Measurements from ENCODE around the gene CD80. TPM values are rescaled to one million over a fixed set of nuclear protein-coding genes. Genes with fewer than 3 reads are reported as not detected.

CD80 gene
- total RNA-seq, 1 experiment from 2014 or later, result not detected

- no peak for DNase-seq
- no peaks in the 10 kb centered on the region for H4K20me1 ChIP-seq (ENCODE audit: insufficient read depth, low read depth, low read length)
- no peaks in the 10 kb centered on the region for H3K4me1 ChIP-seq (ENCODE audit: low read length)
- H2AFZ ChIP-seq (ENCODE audit: low read length), result no peak overlapping the region
- no peak overlapping the region for H3K4me2 ChIP-seq (ENCODE audit: low read depth, low read length, poor library complexity, severe bottlenecking)
- H3K9me3 ChIP-seq (ENCODE audit: low read length), result no peaks in the 10 kb centered on the region
- no peak overlapping the region for H3K4me3 ChIP-seq (ENCODE audit: low read length)
- H3K9ac ChIP-seq (ENCODE audit: low read length), result no peak overlapping the region
- H3K27me3 ChIP-seq (ENCODE audit: low read length), result no peaks in the 10 kb centered on the region
- H3K36me3 ChIP-seq (ENCODE audit: insufficient read depth, low read length), result 0 out of 2 replicates have a peak, but pooled peaks cover 2% of the 10 kb centered on the region
- H3K9me2 ChIP-seq (replicated peaks; ENCODE audit: insufficient read depth, low read length), result no peaks in the 10 kb centered on the region
- H3K79me2 ChIP-seq (ENCODE audit: low read length), result no peaks in the 10 kb centered on the region
- no peak overlapping the region for H3K27ac ChIP-seq (ENCODE audit: low read length)
Observed at GRCh38 chr3:119530456-119530855, 29.0 kb downstream of the CD80 start.

DNA sequence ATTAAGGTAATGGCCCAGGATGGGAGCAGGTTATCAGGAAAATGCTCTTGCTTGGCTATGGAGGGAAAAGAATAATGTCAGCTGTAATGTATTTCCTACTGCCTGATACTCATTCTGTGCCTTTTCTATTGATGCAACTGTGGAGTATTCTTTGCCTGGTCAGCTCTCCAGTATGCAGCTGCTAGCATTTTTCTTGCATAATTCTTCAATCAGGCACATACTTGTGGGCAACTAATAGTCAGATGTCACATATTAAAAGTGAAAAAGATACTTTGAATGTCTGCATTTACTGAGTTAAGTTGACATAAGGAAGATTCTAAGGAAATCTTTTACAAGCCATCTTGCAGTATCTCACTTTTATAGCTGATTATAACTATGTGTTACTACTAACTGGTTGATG, 29.5 kb downstream of the CD80 start:
- Histone ChIP-seq H3K79me2 (ENCODE audit: low read length) (no peaks in the 10 kb centered on the region), H3K36me3 (ENCODE audit: insufficient read depth, low read length) (0 out of 2 replicates have a peak, but pooled peaks cover 3% of the 10 kb centered on the region), H3K4me2 (ENCODE audit: low read depth, low read length, poor library complexity, severe bottlenecking) (no peak overlapping the region), H3K9me2 (replicated peaks; ENCODE audit: insufficient read depth, low read length) (no peaks in the 10 kb centered on the region), H3K9ac (ENCODE audit: low read length) (no peak overlapping the region), H3K27ac (ENCODE audit: low read length) (no peak overlapping the region), H3K9me3 (ENCODE audit: low read length) (no peaks in the 10 kb centered on the region), H3K27me3 (ENCODE audit: low read length) (no peaks in the 10 kb centered on the region), H3K4me3 (ENCODE audit: low read length) (no peak overlapping the region), H3K4me1 (ENCODE audit: low read length) (no peaks in the 10 kb centered on the region), H2AFZ (ENCODE audit: low read length) (no peak overlapping the region), H4K20me1 (ENCODE audit: insufficient read depth, low read depth, low read length) (no peaks in the 10 kb centered on the region)
- no peak for DNase-seq

DNA sequence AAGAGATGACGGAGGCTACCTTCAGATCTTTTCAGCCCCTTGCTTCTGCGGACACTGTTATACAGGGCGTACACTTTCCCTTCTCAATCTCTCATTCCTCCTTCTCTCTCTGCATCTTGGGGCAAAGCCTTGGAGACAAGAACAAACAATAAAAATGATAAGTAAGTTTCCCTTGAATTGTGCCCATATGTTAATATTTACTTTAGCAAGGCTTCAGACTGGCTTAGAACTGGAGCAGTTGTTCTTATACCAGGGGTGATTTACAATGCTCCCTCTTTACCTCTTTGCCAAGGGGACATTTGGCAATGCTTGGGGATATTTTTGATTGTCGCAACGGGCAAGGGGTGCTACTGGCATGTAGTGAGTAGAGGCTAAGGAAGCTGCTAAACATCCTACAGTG, 31.7 kb downstream of the CD80 start:
- H3K36me3 ChIP-seq (ENCODE audit: insufficient read depth, low read length), result peaks cover 18% of the 10 kb centered on the region; the same call in 1 of the 2 replicates
- no peak overlapping the region for H2AFZ ChIP-seq (ENCODE audit: low read length)
- no peaks in the 10 kb centered on the region for H3K4me1 ChIP-seq (ENCODE audit: low read length)
- H4K20me1 ChIP-seq (ENCODE audit: insufficient read depth, low read depth, low read length), result no peaks in the 10 kb centered on the region
- H3K4me3 ChIP-seq (ENCODE audit: low read length), result no peak overlapping the region
- no peaks in the 10 kb centered on the region for H3K79me2 ChIP-seq (ENCODE audit: low read length)
- no peak for DNase-seq
- no peaks in the 10 kb centered on the region for H3K9me3 ChIP-seq (ENCODE audit: low read length)
- H3K9ac ChIP-seq (ENCODE audit: low read length), result no peak overlapping the region
- H3K4me2 ChIP-seq (ENCODE audit: low read depth, low read length, poor library complexity, severe bottlenecking), result no peak overlapping the region
- H3K9me2 ChIP-seq (replicated peaks; ENCODE audit: insufficient read depth, low read length), result no peaks in the 10 kb centered on the region
- H3K27ac ChIP-seq (ENCODE audit: low read length), result no peak overlapping the region
- H3K27me3 ChIP-seq (ENCODE audit: low read length), result no peaks in the 10 kb centered on the region

DNA sequence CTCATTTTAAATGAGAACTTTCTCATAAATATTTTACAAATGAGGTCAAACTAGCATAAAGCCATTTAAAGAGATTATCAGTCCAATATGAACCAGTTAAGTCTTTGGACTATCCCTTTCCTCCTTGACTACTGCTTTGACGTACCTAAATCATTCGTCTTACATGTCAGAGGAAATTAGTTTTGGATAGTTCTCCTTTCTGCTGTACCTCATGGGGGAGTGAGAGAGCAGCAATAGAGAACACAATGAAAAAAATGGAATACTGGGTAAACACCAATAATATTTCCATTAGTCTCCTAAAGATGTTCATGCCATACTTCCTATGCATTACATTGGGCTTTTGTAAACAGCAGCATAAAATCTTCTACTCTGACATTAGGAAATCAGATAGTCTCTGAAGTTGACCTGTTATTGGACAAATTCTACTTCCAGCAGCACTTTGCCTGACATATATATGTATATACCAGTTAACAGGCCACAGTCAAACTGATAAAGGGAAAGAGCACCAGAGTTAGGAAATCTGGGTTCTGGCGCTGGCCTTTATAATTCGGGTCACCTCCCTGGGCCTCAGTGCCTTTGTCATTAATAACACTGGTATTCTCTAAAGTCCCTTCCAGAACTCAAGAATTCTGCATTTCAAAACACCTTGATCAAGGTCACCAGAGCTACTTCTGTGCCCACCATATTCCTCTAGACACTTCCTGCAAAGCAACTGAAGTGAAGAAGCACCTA, 34.3 kb downstream of the CD80 start:
- Histone ChIP-seq H3K36me3 (ENCODE audit: insufficient read depth, low read length) (peaks cover 34% of the 10 kb centered on the region), H2AFZ (ENCODE audit: low read length) (no peak overlapping the region), H3K4me1 (ENCODE audit: low read length) (no peaks in the 10 kb centered on the region), H3K4me3 (ENCODE audit: low read length) (no peak overlapping the region), H3K9ac (ENCODE audit: low read length) (no peak overlapping the region), H3K79me2 (ENCODE audit: low read length) (no peaks in the 10 kb centered on the region), H3K9me3 (ENCODE audit: low read length) (no peaks in the 10 kb centered on the region), H3K4me2 (ENCODE audit: low read depth, low read length, poor library complexity, severe bottlenecking) (no peak overlapping the region), H4K20me1 (ENCODE audit: insufficient read depth, low read depth, low read length) (no peaks in the 10 kb centered on the region), H3K9me2 (replicated peaks; ENCODE audit: insufficient read depth, low read length) (no peaks in the 10 kb centered on the region), H3K27me3 (ENCODE audit: low read length) (no peaks in the 10 kb centered on the region), H3K27ac (ENCODE audit: low read length) (no peak overlapping the region)
- no peak for DNase-seq

GRCh38 chr3:119518026-119518425, 41.4 kb downstream of the CD80 start:
- peak; percentile 30 for DNase-seq
- no peaks in the 10 kb centered on the region for H3K4me1 ChIP-seq (ENCODE audit: low read length)
- H3K79me2 ChIP-seq (ENCODE audit: low read length), result 0 out of 2 replicates have a peak, but pooled peaks cover 6% of the 10 kb centered on the region
- no peaks in the 10 kb centered on the region for H4K20me1 ChIP-seq (ENCODE audit: insufficient read depth, low read depth, low read length)
- H3K4me3 ChIP-seq (ENCODE audit: low read length), result no peak overlapping the region
- no peaks in the 10 kb centered on the region for H3K9me3 ChIP-seq (ENCODE audit: low read length)
- no peaks in the 10 kb centered on the region for H3K9me2 ChIP-seq (replicated peaks; ENCODE audit: insufficient read depth, low read length)
- no peaks in the 10 kb centered on the region for H3K27me3 ChIP-seq (ENCODE audit: low read length)
- no peak overlapping the region for H3K27ac ChIP-seq (ENCODE audit: low read length)
- H3K9ac ChIP-seq (ENCODE audit: low read length), result no peak overlapping the region
- no peak overlapping the region for H3K4me2 ChIP-seq (ENCODE audit: low read depth, low read length, poor library complexity, severe bottlenecking)
- H3K36me3 ChIP-seq (ENCODE audit: insufficient read depth, low read length), result peaks cover 86% of the 10 kb centered on the region
- no peak overlapping the region for H2AFZ ChIP-seq (ENCODE audit: low read length)

GRCh38 chr3:119517112-119517511, 42.3 kb downstream of the CD80 start:
- Histone ChIP-seq H3K4me3 (ENCODE audit: low read length) (no peak overlapping the region), H2AFZ (ENCODE audit: low read length) (no peak overlapping the region), H3K4me2 (ENCODE audit: low read depth, low read length, poor library complexity, severe bottlenecking) (no peak overlapping the region), H3K27me3 (ENCODE audit: low read length) (no peaks in the 10 kb centered on the region), H4K20me1 (ENCODE audit: insufficient read depth, low read depth, low read length) (no peaks in the 10 kb centered on the region), H3K36me3 (ENCODE audit: insufficient read depth, low read length) (peaks cover 88% of the 10 kb centered on the region), H3K9me2 (replicated peaks; ENCODE audit: insufficient read depth, low read length) (no peaks in the 10 kb centered on the region), H3K79me2 (ENCODE audit: low read length) (0 out of 2 replicates have a peak, but pooled peaks cover 6% of the 10 kb centered on the region), H3K9ac (ENCODE audit: low read length) (no peak overlapping the region), H3K4me1 (ENCODE audit: low read length) (no peaks in the 10 kb centered on the region), H3K9me3 (ENCODE audit: low read length) (no peaks in the 10 kb centered on the region), H3K27ac (ENCODE audit: low read length) (no peak overlapping the region)
- no peak for DNase-seq

- no peaks in the 10 kb centered on the region for H4K20me1 ChIP-seq (ENCODE audit: insufficient read depth, low read depth, low read length)
- H3K9me2 ChIP-seq (replicated peaks; ENCODE audit: insufficient read depth, low read length), result no peaks in the 10 kb centered on the region
- no peak overlapping the region for H3K4me2 ChIP-seq (ENCODE audit: low read depth, low read length, poor library complexity, severe bottlenecking)
- peaks cover 79% of the 10 kb centered on the region for H3K36me3 ChIP-seq (ENCODE audit: insufficient read depth, low read length)
- no peak overlapping the region for H3K27ac ChIP-seq (ENCODE audit: low read length)
- no peak overlapping the region for H2AFZ ChIP-seq (ENCODE audit: low read length)
- no peak for DNase-seq
- no peak overlapping the region for H3K9ac ChIP-seq (ENCODE audit: low read length)
- no peaks in the 10 kb centered on the region for H3K4me1 ChIP-seq (ENCODE audit: low read length)
- no peak overlapping the region for H3K4me3 ChIP-seq (ENCODE audit: low read length)
- H3K27me3 ChIP-seq (ENCODE audit: low read length), result no peaks in the 10 kb centered on the region
- H3K79me2 ChIP-seq (ENCODE audit: low read length), result peaks cover 11% of the 10 kb centered on the region; the same call in 1 of the 2 replicates
- H3K9me3 ChIP-seq (ENCODE audit: low read length), result no peaks in the 10 kb centered on the region
Observed at GRCh38 chr3:119514637-119515036, 44.8 kb downstream of the CD80 start.

GRCh38 chr3:119510690-119511089, 48.7 kb downstream of the CD80 start:
- Histone ChIP-seq H3K79me2 (ENCODE audit: low read length) (peaks cover 44% of the 10 kb centered on the region), H3K27me3 (ENCODE audit: low read length) (no peaks in the 10 kb centered on the region), H3K27ac (ENCODE audit: low read length) (no peak overlapping the region), H3K4me2 (ENCODE audit: low read depth, low read length, poor library complexity, severe bottlenecking) (no peak overlapping the region), H3K4me3 (ENCODE audit: low read length) (no peak overlapping the region), H4K20me1 (ENCODE audit: insufficient read depth, low read depth, low read length) (no peaks in the 10 kb centered on the region), H3K4me1 (ENCODE audit: low read length) (no peaks in the 10 kb centered on the region), H3K36me3 (ENCODE audit: insufficient read depth, low read length) (peaks cover 66% of the 10 kb centered on the region), H3K9me3 (ENCODE audit: low read length) (no peaks in the 10 kb centered on the region), H3K9ac (ENCODE audit: low read length) (no peak overlapping the region), H2AFZ (ENCODE audit: low read length) (no peak overlapping the region), H3K9me2 (replicated peaks; ENCODE audit: insufficient read depth, low read length) (no peaks in the 10 kb centered on the region)
- no peak for DNase-seq
